Neuronal stem cell (in vitro differentiated cells): ENCODE data around the gene MOSMO.
"Not testable (repeated sequence)": the region's sequence is repeated elsewhere in the genome, so short reads cannot be mapped to it uniquely, and the experiment has no call there.

Source experiments
- DNase-seq: peaks from one replicate; pipeline ENCODE4 v3.0.0-alpha.2; 2013; ENCODE audit warnings: low spot score
- H2AFZ ChIP-seq: one replicate; pipeline ENCODE4 v1.6.1; 2013; ENCODE audit warnings: mild to moderate bottlenecking, low read length, inconsistent platforms
- H2AK5ac ChIP-seq: 2 replicates; pipeline ENCODE4 v1.6.1; 2013; ENCODE audit warnings: low read depth, mild to moderate bottlenecking, inconsistent platforms, low read length, moderate library complexity, mixed read lengths
- H2BK120ac ChIP-seq: 2 replicates; pipeline ENCODE4 v1.6.1; 2013; ENCODE audit warnings: low read depth, mild to moderate bottlenecking, inconsistent platforms, low read length, moderate library complexity, mixed read lengths
- H2BK12ac ChIP-seq: one replicate; pipeline ENCODE4 v1.6.1; 2013; ENCODE audit warnings: low read length, inconsistent platforms
- H2BK15ac ChIP-seq: 2 replicates; pipeline ENCODE4 v1.6.1; 2013; ENCODE audit warnings: mild to moderate bottlenecking, low read length, inconsistent platforms, mixed read lengths
- H2BK5ac ChIP-seq: one replicate; pipeline ENCODE4 v1.6.1; 2013; ENCODE audit warnings: inconsistent platforms, mild to moderate bottlenecking, low read length, moderate library complexity
- H3K14ac ChIP-seq: one replicate; pipeline ENCODE4 v1.6.1; 2013; ENCODE audit warnings: low read length, inconsistent platforms
- H3K18ac ChIP-seq: 2 replicates; pipeline ENCODE4 v1.6.1; 2013; ENCODE audit warnings: low read length, inconsistent platforms
- H3K23ac ChIP-seq: 2 replicates; pipeline ENCODE4 v1.6.1; 2013; ENCODE audit warnings: low read depth, mild to moderate bottlenecking, mixed read lengths, low read length, inconsistent platforms; ENCODE audit not compliant: poor library complexity
- H3K27ac ChIP-seq: replicated peaks from 3 replicates; pipeline ENCODE4 v1.5.1; 2013; ENCODE audit warnings: low read length, inconsistent platforms
- H3K27me3 ChIP-seq, 3 experiments: 2 replicates each; pipeline ENCODE4 v1.6.1; 2013; ENCODE audit warnings: low read length in 3 of 3, mild to moderate bottlenecking in 2 of 3, inconsistent platforms in 1 of 3, low read depth in 1 of 3, mixed read lengths in 1 of 3, moderate library complexity in 1 of 3; ENCODE audit not compliant: control insufficient read depth in 3 of 3, insufficient read depth in 3 of 3
- H3K36me3 ChIP-seq, 2 donors: replicated peaks in 1 of 2; 2 replicates each; pipeline ENCODE4 v1.6.1; 2013; ENCODE audit warnings: low read length in 2 of 2; ENCODE audit not compliant: control insufficient read depth in 2 of 2, insufficient read depth in 2 of 2
- H3K4ac ChIP-seq: 2 replicates; pipeline ENCODE4 v1.6.1; 2013; ENCODE audit warnings: inconsistent platforms, mild to moderate bottlenecking, low read length, moderate library complexity
- H3K4me1 ChIP-seq, 2 donors: 1 replicate in 1 of 2; 2 replicates in 1 of 2; pipeline ENCODE4 v1.6.1; 2013; ENCODE audit warnings: low read length in 2 of 2, low read depth in 1 of 2; ENCODE audit not compliant: control insufficient read depth in 2 of 2, insufficient read depth in 1 of 2
- H3K4me2 ChIP-seq: one replicate; pipeline ENCODE4 v1.6.1; 2013; ENCODE audit warnings: mild to moderate bottlenecking, low read length, inconsistent platforms; ENCODE audit not compliant: insufficient read depth, poor library complexity, severe bottlenecking
- H3K4me3 ChIP-seq, 2 donors: 2 replicates each; pipeline ENCODE4 v1.5.1; 2013; ENCODE audit warnings: low read length in 2 of 2, mild to moderate bottlenecking in 2 of 2, inconsistent platforms in 1 of 2, moderate library complexity in 1 of 2
- H3K79me1 ChIP-seq: one replicate; pipeline ENCODE4 v1.6.1; 2013; ENCODE audit warnings: low read depth, mild to moderate bottlenecking, inconsistent platforms, low read length, moderate library complexity
- H3K9ac ChIP-seq: one replicate; pipeline ENCODE4 v1.6.1; 2013; ENCODE audit warnings: mild to moderate bottlenecking, low read depth, low read length, inconsistent platforms; ENCODE audit not compliant: poor library complexity
- H3K9me3 ChIP-seq, 2 donors: replicated peaks in 1 of 2; 2 replicates each; pipeline versions ENCODE3 to v1.6.1; 2013; ENCODE audit warnings: low read length in 2 of 2, mild to moderate bottlenecking in 2 of 2, inconsistent platforms in 1 of 2, low read depth in 1 of 2, mixed read lengths in 1 of 2, moderate library complexity in 1 of 2; ENCODE audit not compliant: control insufficient read depth in 2 of 2, insufficient read depth in 1 of 2
- H4K8ac ChIP-seq: one replicate; pipeline ENCODE4 v1.6.1; 2013; ENCODE audit warnings: low read depth, mild to moderate bottlenecking, inconsistent platforms, low read length, moderate library complexity
- H4K91ac ChIP-seq: one replicate; pipeline ENCODE4 v1.6.1; 2013; ENCODE audit warnings: low read length, low read depth, mild to moderate bottlenecking, inconsistent platforms; ENCODE audit not compliant: poor library complexity
- WGBS, 2 donors: extraction: QIAGEN DNeasy Blood & Tissue Kit; methylation state at CpG; one replicate each; pipeline ENCODE4 v1.1.7; 2013; ENCODE audit warnings: missing lambda C conversion rate in 2 of 2, mixed read lengths in 1 of 2; ENCODE audit not compliant: insufficient read length in 2 of 2, insufficient replicate concordance in 1 of 2; ENCODE audit errors: extremely low coverage in 2 of 2; 5-methylcytosine and 5-hydroxymethylcytosine counted together

Gene MOSMO

GRCh38 chr16:22099256-22099975 is 91.5 kb downstream of the MOSMO start:
- Histone ChIP-seq H3K27ac (no peak overlapping the region), H3K79me1 (no peaks in the 10 kb centered on the region), H3K23ac (no peak overlapping the region), H2AFZ (no peak overlapping the region), H3K4me1 (no peaks in the 10 kb centered on the region), H3K9me3 (no peaks in the 10 kb centered on the region), H2BK120ac (no peak overlapping the region), H2BK12ac (no peak overlapping the region), H3K4me3 (no peak overlapping the region), H3K18ac (no peak overlapping the region), H3K4me2 (no peak overlapping the region), H3K9ac (no peak overlapping the region), H3K36me3 (no peaks in the 10 kb centered on the region), H4K91ac (no peak overlapping the region), H2AK5ac (no peak overlapping the region), H3K14ac (no peak overlapping the region), H3K4ac (no peak overlapping the region), H4K8ac (no peak overlapping the region), H3K27me3 (peaks cover 0 to 9% (median 0%) of the 10 kb centered on the region in 3 experiments), H2BK5ac (no peak overlapping the region), H2BK15ac (no peak overlapping the region)
- no CpG with 5 or more reads among the region's 9 CpGs for WGBS, 2 donors
- DNase-seq = no peak

GRCh38 chr16:22103441-22103840 is 95.5 kb downstream of the MOSMO start:
- Histone ChIP-seq H2BK120ac (no peak overlapping the region), H2AK5ac (no peak overlapping the region), H3K4me1 (no peaks in the 10 kb centered on the region), H3K4ac (no peak overlapping the region), H4K91ac (no peak overlapping the region), H3K27me3 (peaks cover 0 to 18% (median 0%) of the 10 kb centered on the region in 3 experiments), H3K18ac (no peak overlapping the region), H3K4me3 (no peak overlapping the region), H2BK12ac (no peak overlapping the region), H3K9me3 (no peaks in the 10 kb centered on the region), H3K9ac (no peak overlapping the region), H2BK5ac (no peak overlapping the region), H3K36me3 (no peaks in the 10 kb centered on the region), H3K79me1 (no peaks in the 10 kb centered on the region), H3K14ac (no peak overlapping the region), H2BK15ac (no peak overlapping the region), H4K8ac (no peak overlapping the region), H3K27ac (no peak overlapping the region), H3K4me2 (no peak overlapping the region), H2AFZ (no peak overlapping the region), H3K23ac (no peak overlapping the region)
- DNase-seq = no peak
- no CpG with 5 or more reads among the region's 1 CpG for WGBS, 2 donors

- Histone ChIP-seq H3K9ac (no peak overlapping the region), H3K14ac (no peak overlapping the region), H3K27ac (no peak overlapping the region), H4K8ac (no peak overlapping the region), H3K9me3 (no peaks in the 10 kb centered on the region), H2BK15ac (no peak overlapping the region), H3K79me1 (no peaks in the 10 kb centered on the region), H2BK5ac (no peak overlapping the region), H3K4me2 (no peak overlapping the region), H2AFZ (no peak overlapping the region), H3K4me3 (no peak overlapping the region), H3K36me3 (no peaks in the 10 kb centered on the region), H2BK12ac (no peak overlapping the region), H3K27me3 (peaks cover 0 to 24% (median 0%) of the 10 kb centered on the region in 3 experiments), H3K18ac (no peak overlapping the region), H3K4me1 (no peaks in the 10 kb centered on the region), H2BK120ac (no peak overlapping the region), H4K91ac (no peak overlapping the region), H2AK5ac (no peak overlapping the region), H3K4ac (no peak overlapping the region), H3K23ac (no peak overlapping the region)
- no CpG with 5 or more reads among the region's 4 CpGs for WGBS, 2 donors
- no peak for DNase-seq
These were observed 101.5 kb downstream of the MOSMO start for GRCh38 chr16:22109258-22109898.

- not testable (repeated sequence) for H3K4ac ChIP-seq, H3K23ac ChIP-seq, H2BK15ac ChIP-seq, H4K91ac ChIP-seq, H3K79me1 ChIP-seq, H2BK120ac ChIP-seq, H3K27ac ChIP-seq, H2AFZ ChIP-seq, H3K18ac ChIP-seq, H3K9ac ChIP-seq, H3K36me3 ChIP-seq, H3K9me3 ChIP-seq, H3K4me2 ChIP-seq, H4K8ac ChIP-seq, DNase-seq, H3K4me3 ChIP-seq, H2BK5ac ChIP-seq, H2AK5ac ChIP-seq, H2BK12ac ChIP-seq, H3K4me1 ChIP-seq, H3K14ac ChIP-seq
- H3K27me3 ChIP-seq = peaks cover 0 to 18% (median 0%) of the 10 kb centered on the region in 3 experiments
- WGBS, 2 donors = no CpG with 5 or more reads among the region's 5 CpGs
These were observed 103.7 kb downstream of the MOSMO start for GRCh38 chr16:22111629-22112028.
